HepG2 (cell line): Measurements from ENCODE around the gene LSM12. TPM values are rescaled to one million over a fixed set of nuclear protein-coding genes. Genes with fewer than 3 reads are reported as not detected.

Experiments
- ARHGAP35 ChIP-seq: sonication (generic); formaldehyde crosslinking; IDR thresholded peaks from 2 replicates; pipeline ENCODE4 v1.9.0; 2022; ENCODE audit warnings: mild to moderate bottlenecking, inconsistent platforms, moderate library complexity, missing genetic modification reagents, borderline replicate concordance
- ELF4 ChIP-seq: sonication (generic); formaldehyde crosslinking; IDR thresholded peaks from 2 replicates; pipeline ENCODE4 v1.5.0; 2020; ENCODE audit warnings: missing genetic modification reagents, mild to moderate bottlenecking, moderate library complexity, borderline replicate concordance
- KDM5A ChIP-seq: fragments of 200-600 bp; sonication (generic); IDR thresholded peaks from 2 replicates; pipeline ENCODE4 v1.7.0; 2018; ENCODE audit warnings: antibody characterized with exemption, mild to moderate bottlenecking, low read length, borderline replicate concordance
- MYC ChIP-seq: sonication (generic); formaldehyde crosslinking; IDR thresholded peaks from 2 replicates; pipeline ENCODE4 v1.9.0; 2021; ENCODE audit warnings: missing genetic modification reagents, borderline replicate concordance
- NFIC ChIP-seq: IDR thresholded peaks from 2 replicates; pipeline ENCODE4 v1.6.1; 2012; ENCODE audit warnings: mild to moderate bottlenecking, low read length, inconsistent platforms
- RCOR2 ChIP-seq: IDR thresholded peaks from 2 replicates; pipeline ENCODE4 v1.6.1; 2016; ENCODE audit warnings: missing biosample characterization, missing genetic modification reagents
- XBP1 ChIP-seq: sonication (generic); formaldehyde crosslinking; IDR thresholded peaks from 2 replicates; pipeline ENCODE4 v1.5.0; 2020; ENCODE audit warnings: missing genetic modification reagents
- ZBTB7A ChIP-seq: sonication (generic); formaldehyde crosslinking; IDR thresholded peaks from 2 replicates; pipeline ENCODE4 v1.8.0; 2022; ENCODE audit warnings: mild to moderate bottlenecking, missing genetic modification reagents
- ZFP41 ChIP-seq: sonication (generic); formaldehyde crosslinking; IDR thresholded peaks from 2 replicates; pipeline ENCODE4 v1.4.0; 2020; ENCODE audit warnings: mild to moderate bottlenecking, missing genetic modification reagents, borderline replicate concordance
- ZKSCAN5 ChIP-seq: sonication (generic); formaldehyde crosslinking; IDR thresholded peaks from 2 replicates; pipeline ENCODE4 v1.5.1; 2020; ENCODE audit warnings: mild to moderate bottlenecking, missing genetic modification reagents
- ZNF343 ChIP-seq: sonication (generic); formaldehyde crosslinking; IDR thresholded peaks from 2 replicates; pipeline ENCODE4 v1.4.0; 2020; ENCODE audit warnings: mild to moderate bottlenecking, missing genetic modification reagents
- ZNF841 ChIP-seq: sonication (generic); formaldehyde crosslinking; IDR thresholded peaks from 2 replicates; pipeline ENCODE4 v1.8.1; 2023; ENCODE audit warnings: missing genetic modification reagents, borderline replicate concordance
- ZNF883 ChIP-seq: sonication (generic); formaldehyde crosslinking; IDR thresholded peaks from 2 replicates; pipeline ENCODE4 v1.5.1; 2020; ENCODE audit warnings: mild to moderate bottlenecking, missing genetic modification reagents; ENCODE audit errors: not compliant biosample characterization
- polyA plus RNA-seq, 8 experiments: library from polyadenylated mRNA; depleted of rRNA in 3 of 8; stranded (reverse) in 7 of 8; unstranded in 1 of 8; fragments of >200 nt; fragmentation: Illumina TruSeq in 4 of 8; extraction: Trizol in 4 of 8; gene quantifications; 2 replicates each; pipeline versions ENCODE4 v1.2.1 to v1.2.3, GENCODE V29; 2011 to 2016; ENCODE audit warnings: low read depth in 4 of 8, missing spikeins in 1 of 8, mixed read lengths in 1 of 8; ENCODE audit not compliant: insufficient read depth in 1 of 8
- total RNA-seq, 5 experiments: library from RNA; depleted of rRNA; stranded (reverse); fragments of >200 nt; fragmentation: Illumina TruSeq; extraction: Trizol; gene quantifications; 2 replicates each; pipeline ENCODE4 v1.2.3, GENCODE V29; 2016; ENCODE audit warnings: low read depth in 1 of 5
- TF ChIP-seq, protein P1 (sequence below): sonication (generic); formaldehyde crosslinking; IDR thresholded peaks from 2 replicates; pipeline ENCODE4 v1.9.0; 2021; ENCODE audit warnings: missing genetic modification reagents, borderline replicate concordance
- TF ChIP-seq, protein P2 (sequence below): sonication (generic); formaldehyde crosslinking; IDR thresholded peaks from 2 replicates; pipeline ENCODE4 v1.9.0; 2021; ENCODE audit warnings: missing genetic modification reagents, borderline replicate concordance
- TF ChIP-seq, protein P3 (sequence below): sonication (generic); formaldehyde crosslinking; IDR thresholded peaks from 2 replicates; pipeline ENCODE4 v1.4.0; 2020; ENCODE audit warnings: missing genetic modification reagents
- TF ChIP-seq, protein P4 (sequence below): sonication (generic); formaldehyde crosslinking; IDR thresholded peaks from 2 replicates; pipeline ENCODE4 v1.8.0; 2022; ENCODE audit warnings: missing genetic modification reagents, mild to moderate bottlenecking, borderline replicate concordance
- TF ChIP-seq, protein P5 (sequence below): sonication (generic); formaldehyde crosslinking; IDR thresholded peaks from 2 replicates; pipeline ENCODE4 v1.5.0; 2020; ENCODE audit warnings: missing genetic modification reagents, mild to moderate bottlenecking, borderline replicate concordance
- TF ChIP-seq, protein P6 (sequence below): sonication (generic); formaldehyde crosslinking; IDR thresholded peaks from 2 replicates; pipeline ENCODE4 v1.4.0; 2020; ENCODE audit warnings: mild to moderate bottlenecking, low read depth, missing genetic modification reagents
- TF ChIP-seq, protein P7 (sequence below): IDR thresholded peaks from 2 replicates; pipeline ENCODE4 v1.6.1; 2016; ENCODE audit warnings: missing compliant biosample characterization, missing genetic modification reagents, borderline replicate concordance

The LSM12 gene
- total and polyA plus RNA-seq, 2 of the 13 experiments (the other 11 are each of a cell fraction or from before 2014, with no cell fraction given) = 52.8 to 55.7 TPM

DNA sequence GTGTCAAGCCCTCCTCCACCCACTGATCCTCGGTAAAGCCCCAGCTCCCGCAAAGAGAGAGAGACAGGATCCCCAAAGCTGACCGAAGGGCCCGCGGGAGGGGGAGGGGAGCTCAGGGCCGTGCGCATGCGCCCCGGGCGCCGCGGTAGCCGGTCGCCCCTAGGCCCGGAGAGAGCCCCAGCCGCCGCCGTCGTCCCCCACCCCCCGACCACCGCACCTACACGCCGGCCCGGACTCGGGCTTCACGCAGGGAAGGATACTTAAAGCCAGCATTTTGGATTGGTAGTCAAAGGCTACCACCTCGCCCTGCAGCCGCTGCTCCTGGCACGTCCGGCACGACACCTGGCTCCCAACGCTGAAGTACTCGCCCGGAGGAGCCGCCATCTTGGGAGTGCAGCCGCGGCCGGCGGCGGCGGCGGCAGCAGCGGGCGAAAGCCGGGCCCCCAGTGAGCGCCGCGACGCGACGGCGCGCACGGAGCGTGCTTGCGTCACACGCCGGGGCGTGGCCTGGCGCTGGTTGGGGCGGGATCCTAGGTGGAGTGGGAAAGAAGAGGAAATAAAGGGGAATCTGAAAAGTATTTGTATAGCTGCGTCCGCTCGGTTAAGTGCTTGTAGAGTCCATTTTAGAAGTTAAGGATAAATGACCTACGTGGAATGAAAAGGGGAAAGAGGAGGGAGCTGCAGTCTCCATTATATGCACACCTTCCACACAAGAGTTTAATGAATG lies at the start of gene LSM12 (continued):
- TF ChIP-seq, protein P1, sequence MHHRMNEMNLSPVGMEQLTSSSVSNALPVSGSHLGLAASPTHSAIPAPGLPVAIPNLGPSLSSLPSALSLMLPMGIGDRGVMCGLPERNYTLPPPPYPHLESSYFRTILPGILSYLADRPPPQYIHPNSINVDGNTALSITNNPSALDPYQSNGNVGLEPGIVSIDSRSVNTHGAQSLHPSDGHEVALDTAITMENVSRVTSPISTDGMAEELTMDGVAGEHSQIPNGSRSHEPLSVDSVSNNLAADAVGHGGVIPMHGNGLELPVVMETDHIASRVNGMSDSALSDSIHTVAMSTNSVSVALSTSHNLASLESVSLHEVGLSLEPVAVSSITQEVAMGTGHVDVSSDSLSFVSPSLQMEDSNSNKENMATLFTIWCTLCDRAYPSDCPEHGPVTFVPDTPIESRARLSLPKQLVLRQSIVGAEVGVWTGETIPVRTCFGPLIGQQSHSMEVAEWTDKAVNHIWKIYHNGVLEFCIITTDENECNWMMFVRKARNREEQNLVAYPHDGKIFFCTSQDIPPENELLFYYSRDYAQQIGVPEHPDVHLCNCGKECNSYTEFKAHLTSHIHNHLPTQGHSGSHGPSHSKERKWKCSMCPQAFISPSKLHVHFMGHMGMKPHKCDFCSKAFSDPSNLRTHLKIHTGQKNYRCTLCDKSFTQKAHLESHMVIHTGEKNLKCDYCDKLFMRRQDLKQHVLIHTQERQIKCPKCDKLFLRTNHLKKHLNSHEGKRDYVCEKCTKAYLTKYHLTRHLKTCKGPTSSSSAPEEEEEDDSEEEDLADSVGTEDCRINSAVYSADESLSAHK (CRISPR knock-in tag) = no peak
- TF ChIP-seq, protein P2, sequence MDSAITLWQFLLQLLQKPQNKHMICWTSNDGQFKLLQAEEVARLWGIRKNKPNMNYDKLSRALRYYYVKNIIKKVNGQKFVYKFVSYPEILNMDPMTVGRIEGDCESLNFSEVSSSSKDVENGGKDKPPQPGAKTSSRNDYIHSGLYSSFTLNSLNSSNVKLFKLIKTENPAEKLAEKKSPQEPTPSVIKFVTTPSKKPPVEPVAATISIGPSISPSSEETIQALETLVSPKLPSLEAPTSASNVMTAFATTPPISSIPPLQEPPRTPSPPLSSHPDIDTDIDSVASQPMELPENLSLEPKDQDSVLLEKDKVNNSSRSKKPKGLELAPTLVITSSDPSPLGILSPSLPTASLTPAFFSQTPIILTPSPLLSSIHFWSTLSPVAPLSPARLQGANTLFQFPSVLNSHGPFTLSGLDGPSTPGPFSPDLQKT (CRISPR knock-in tag) = no peak
- TF ChIP-seq ZNF841 (CRISPR knock-in tag) = 0 out of 2 replicates have a peak, but pooled peaks have one; percentile 70
- 0 out of 2 replicates have a peak, but pooled peaks have one; percentile 25 for TF ChIP-seq ZBTB7A (CRISPR knock-in tag)
- no peak for TF ChIP-seq ARHGAP35 (CRISPR knock-in tag)
- TF ChIP-seq, protein P3, sequence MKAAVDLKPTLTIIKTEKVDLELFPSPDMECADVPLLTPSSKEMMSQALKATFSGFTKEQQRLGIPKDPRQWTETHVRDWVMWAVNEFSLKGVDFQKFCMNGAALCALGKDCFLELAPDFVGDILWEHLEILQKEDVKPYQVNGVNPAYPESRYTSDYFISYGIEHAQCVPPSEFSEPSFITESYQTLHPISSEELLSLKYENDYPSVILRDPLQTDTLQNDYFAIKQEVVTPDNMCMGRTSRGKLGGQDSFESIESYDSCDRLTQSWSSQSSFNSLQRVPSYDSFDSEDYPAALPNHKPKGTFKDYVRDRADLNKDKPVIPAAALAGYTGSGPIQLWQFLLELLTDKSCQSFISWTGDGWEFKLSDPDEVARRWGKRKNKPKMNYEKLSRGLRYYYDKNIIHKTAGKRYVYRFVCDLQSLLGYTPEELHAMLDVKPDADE = no peak
- TF ChIP-seq ZFP41 = no peak
- no peak for TF ChIP-seq ZKSCAN5 (CRISPR knock-in tag)
- no peak for TF ChIP-seq NFIC
- peak; percentile 27; the same call in 1 of the 2 replicates for TF ChIP-seq ZNF343 (CRISPR knock-in tag)
- TF ChIP-seq RCOR2 = no peak
- peak; percentile 88; the same call in 1 of the 2 replicates for TF ChIP-seq KDM5A
- peak; percentile 72 for TF ChIP-seq MYC (CRISPR knock-in tag)
- TF ChIP-seq ZNF883 = peak; percentile 47
- TF ChIP-seq ELF4 (CRISPR knock-in tag) = no peak
- TF ChIP-seq XBP1 (CRISPR knock-in tag) = no peak
- TF ChIP-seq, protein P4, sequence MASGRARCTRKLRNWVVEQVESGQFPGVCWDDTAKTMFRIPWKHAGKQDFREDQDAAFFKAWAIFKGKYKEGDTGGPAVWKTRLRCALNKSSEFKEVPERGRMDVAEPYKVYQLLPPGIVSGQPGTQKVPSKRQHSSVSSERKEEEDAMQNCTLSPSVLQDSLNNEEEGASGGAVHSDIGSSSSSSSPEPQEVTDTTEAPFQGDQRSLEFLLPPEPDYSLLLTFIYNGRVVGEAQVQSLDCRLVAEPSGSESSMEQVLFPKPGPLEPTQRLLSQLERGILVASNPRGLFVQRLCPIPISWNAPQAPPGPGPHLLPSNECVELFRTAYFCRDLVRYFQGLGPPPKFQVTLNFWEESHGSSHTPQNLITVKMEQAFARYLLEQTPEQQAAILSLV (CRISPR knock-in tag) = peak; percentile 88
- TF ChIP-seq, protein P5, sequence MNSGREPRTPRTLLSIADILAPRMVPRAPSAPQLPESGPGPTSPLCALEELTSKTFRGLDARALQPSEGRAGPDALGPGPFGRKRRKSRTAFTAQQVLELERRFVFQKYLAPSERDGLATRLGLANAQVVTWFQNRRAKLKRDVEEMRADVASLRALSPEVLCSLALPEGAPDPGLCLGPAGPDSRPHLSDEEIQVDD (CRISPR knock-in tag) = no peak
- TF ChIP-seq, protein P6, sequence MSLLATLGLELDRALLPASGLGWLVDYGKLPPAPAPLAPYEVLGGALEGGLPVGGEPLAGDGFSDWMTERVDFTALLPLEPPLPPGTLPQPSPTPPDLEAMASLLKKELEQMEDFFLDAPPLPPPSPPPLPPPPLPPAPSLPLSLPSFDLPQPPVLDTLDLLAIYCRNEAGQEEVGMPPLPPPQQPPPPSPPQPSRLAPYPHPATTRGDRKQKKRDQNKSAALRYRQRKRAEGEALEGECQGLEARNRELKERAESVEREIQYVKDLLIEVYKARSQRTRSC (CRISPR knock-in tag) = no peak
- TF ChIP-seq, protein P7, sequence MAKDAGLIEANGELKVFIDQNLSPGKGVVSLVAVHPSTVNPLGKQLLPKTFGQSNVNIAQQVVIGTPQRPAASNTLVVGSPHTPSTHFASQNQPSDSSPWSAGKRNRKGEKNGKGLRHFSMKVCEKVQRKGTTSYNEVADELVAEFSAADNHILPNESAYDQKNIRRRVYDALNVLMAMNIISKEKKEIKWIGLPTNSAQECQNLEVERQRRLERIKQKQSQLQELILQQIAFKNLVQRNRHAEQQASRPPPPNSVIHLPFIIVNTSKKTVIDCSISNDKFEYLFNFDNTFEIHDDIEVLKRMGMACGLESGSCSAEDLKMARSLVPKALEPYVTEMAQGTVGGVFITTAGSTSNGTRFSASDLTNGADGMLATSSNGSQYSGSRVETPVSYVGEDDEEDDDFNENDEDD = no peak
